K562 (cell line): Measurements from ENCODE around the gene TENM4. TPM values are rescaled to one million over a fixed set of nuclear protein-coding genes. Genes with fewer than 3 reads are reported as not detected.

Experiments
- ATAC-seq: fragments of 200-7000 bp; cut with Tn5 transposase; 3 replicates; pipeline ENCODE4 v1.9.1; 2020; ENCODE audit warnings: moderate library complexity
- BruUV-seq: library from RNA; stranded (reverse); fragments of 400-500 nt; replicated peaks from 2 replicates; lab custom pipeline; 2021; lab: Mats Ljungman, UMichigan
- CTCF ChIA-PET: fragments of 300-600 bp; formaldehyde crosslinking; extraction: SDS; loops from one replicate; lab custom pipeline; 2021; ENCODE audit warnings: low intra/inter-chr PET ratio; lab: Yijun Ruan, JAX
- POLR2A ChIA-PET: fragments of 300-600, 350-650 bp; sonication (Branson Sonifier 250); formaldehyde crosslinking; extraction: SDS; loops from one replicate; lab custom pipeline; 2021; ENCODE audit warnings: antibody characterized with exemption, inconsistent platforms; lab: Yijun Ruan, JAX
- DNase-seq, 4 experiments: peaks; one replicate each; pipeline versions ENCODE4 v3.0.0 to v3.0.0-alpha.2; 2011 to 2018; ENCODE audit warnings: low spot score in 3 of 4, mixed read lengths in 3 of 4; ENCODE audit errors: extremely low read depth in 1 of 4
- FAIRE-seq: peaks from 2 replicates; lab custom pipeline; 2011; peaks lifted over from hg19 to GRCh38; lab: Jason Lieb, UNC
- H2AFZ ChIP-seq: 2 replicates; pipeline ENCODE4 v1.6.0; 2011; ENCODE audit warnings: low read depth, low read length, control low read depth, inconsistent platforms
- H3K27ac ChIP-seq: fragments of 200-600 bp; 3 replicates; pipeline ENCODE4 v1.8.0; 2011; ENCODE audit warnings: low read depth, mild to moderate bottlenecking, control low read depth, inconsistent platforms, low read length, moderate library complexity, mixed read lengths; ENCODE audit errors: extremely low read depth
- H3K27me3 ChIP-seq, 2 experiments: fragments of 300-600 bp in 1 of 2; 2 replicates in 1 of 2; 3 replicates in 1 of 2; pipeline versions ENCODE4 v1.6.0 to v1.8.0; 2011; ENCODE audit warnings: inconsistent platforms in 2 of 2, low read length in 2 of 2, mild to moderate bottlenecking in 1 of 2, mixed read lengths in 1 of 2, moderate library complexity in 1 of 2; ENCODE audit not compliant: control insufficient read depth in 2 of 2, insufficient read depth in 2 of 2
- H3K36me3 ChIP-seq: fragments of 300-600 bp; 3 replicates; pipeline ENCODE4 v1.8.0; 2011; ENCODE audit warnings: mild to moderate bottlenecking, low read length, inconsistent platforms; ENCODE audit not compliant: control insufficient read depth, insufficient read depth
- H3K4me1 ChIP-seq, 2 experiments: fragments of 200-600 bp in 1 of 2; replicated peaks in 1 of 2; 2 replicates in 1 of 2; 3 replicates in 1 of 2; pipeline versions ENCODE4 v1.5.1 to v1.8.0; 2011; ENCODE audit warnings: inconsistent platforms in 2 of 2, low read length in 2 of 2, mild to moderate bottlenecking in 1 of 2, mixed read lengths in 1 of 2, moderate library complexity in 1 of 2; ENCODE audit not compliant: control insufficient read depth in 2 of 2, insufficient read depth in 2 of 2
- H3K4me2 ChIP-seq: 2 replicates; pipeline ENCODE4 v1.6.1; 2011; ENCODE audit warnings: low read length, control low read depth, inconsistent platforms, mixed read lengths; ENCODE audit not compliant: insufficient read depth
- H3K4me3 ChIP-seq: fragments of 200-600 bp; sonication (generic), shearing (Covaris generic); 2 replicates; pipeline ENCODE4 v1.5.1; 2016; ENCODE audit warnings: control low read depth, inconsistent platforms
- H3K79me2 ChIP-seq: fragments of 200-600 bp; 3 replicates; pipeline ENCODE4 v1.8.0; 2011; ENCODE audit warnings: low read length, inconsistent platforms; ENCODE audit not compliant: control insufficient read depth, insufficient read depth
- H3K9ac ChIP-seq, 2 experiments: 2 replicates each; pipeline versions ENCODE4 v1.6.0 to v1.6.1; 2011; ENCODE audit warnings: low read depth in 2 of 2, low read length in 2 of 2, control low read depth in 1 of 2, inconsistent platforms in 1 of 2, mild to moderate bottlenecking in 1 of 2, mixed read lengths in 1 of 2; ENCODE audit not compliant: insufficient read depth in 1 of 2
- H3K9me1 ChIP-seq: one replicate; pipeline ENCODE4 v1.6.0; 2011; ENCODE audit warnings: inconsistent platforms, mild to moderate bottlenecking, low read length, moderate library complexity; ENCODE audit not compliant: control insufficient read depth, insufficient read depth
- H3K9me3 ChIP-seq: replicated peaks from 2 replicates; pipeline ENCODE4 v1.5.1; 2011; ENCODE audit warnings: low read depth, low read length, inconsistent platforms; ENCODE audit not compliant: control insufficient read depth, insufficient read depth
- H4K20me1 ChIP-seq: replicated peaks from 2 replicates; pipeline ENCODE4 v1.6.1; 2011; ENCODE audit warnings: low read length, inconsistent platforms, mixed read lengths; ENCODE audit not compliant: control insufficient read depth, insufficient read depth
- ARID1B ChIP-seq: fragments of 450-650 bp; IDR thresholded peaks from 2 replicates; pipeline ENCODE4 v1.6.1; 2016; ENCODE audit warnings: antibody characterized with exemption, mild to moderate bottlenecking, inconsistent platforms
- HDAC1 ChIP-seq, 2 experiments: fragments of 450-650 bp; IDR thresholded peaks; 2 replicates each; pipeline ENCODE4 v1.6.1; 2016 to 2017; ENCODE audit warnings: inconsistent platforms in 1 of 2, mild to moderate bottlenecking in 1 of 2, moderate library complexity in 1 of 2
- HNRNPH1 ChIP-seq: fragments of 200-400 bp; formaldehyde crosslinking; optimal IDR thresholded peaks from 2 replicates; pipeline ENCODE3; 2017; ENCODE audit warnings: low read depth, mild to moderate bottlenecking, low read length, moderate library complexity
- NR2F6 ChIP-seq: fragments of 450-650 bp; formaldehyde crosslinking; IDR thresholded peaks from 2 replicates; pipeline ENCODE4 v1.4.0; 2020; ENCODE audit warnings: mild to moderate bottlenecking
- SMAD2 ChIP-seq: fragments of 150-350 bp; IDR thresholded peaks from 2 replicates; pipeline ENCODE4 v1.6.1; 2014; ENCODE audit warnings: low read depth, mild to moderate bottlenecking, low read length
- TRIM24 ChIP-seq, 2 experiments: fragments of 450-650 bp; IDR thresholded peaks; 2 replicates each; pipeline ENCODE4 v1.6.1; 2016
- ZNF316 ChIP-seq: fragments of 450-650 bp; IDR thresholded peaks from 2 replicates; pipeline ENCODE4 v1.6.1; 2016
- ZNF444 ChIP-seq: fragments of 250-450 bp; sonication (Bioruptor Pico); IDR thresholded peaks from 2 replicates; pipeline ENCODE4 v1.4.0; 2020; ENCODE audit warnings: mild to moderate bottlenecking, moderate library complexity
- WGBS: fragments of 100-300 bp; shearing (Covaris generic); methylation state at CpG from one replicate; pipeline ENCODE4 v1.1.6; 2016; ENCODE audit warnings: low coverage, mixed read lengths; ENCODE audit not compliant: insufficient coverage; ENCODE audit errors: missing lambda C conversion rate; 5-methylcytosine and 5-hydroxymethylcytosine counted together
- in situ Hi-C: fragments of 300-500 bp; cut with MboI; formaldehyde crosslinking; loops from 4 replicates; pipeline ENCODE4 v1.15.0; 2018; ENCODE audit warnings: inconsistent platforms, mixed read lengths
- intact Hi-C: fragments of 100-400 bp; cut with micrococcal nuclease; formaldehyde crosslinking; loops from 2 replicates; pipeline ENCODE4 v1.14.2; 2022
- polyA plus RNA-seq, 8 experiments: library from polyadenylated mRNA; depleted of rRNA in 4 of 8; stranded (reverse) in 5 of 8; unstranded in 3 of 8; fragments of >200 nt; fragmentation: Nextera tagmentation in 2 of 8; fragmentation: Illumina TruSeq in 1 of 8; extraction: Ambion mirVana in 2 of 8; extraction: Trizol in 1 of 8; gene quantifications; 2 replicates each; pipeline versions ENCODE4 v1.2.1 to v1.2.3, GENCODE V29; 2011 to 2014; ENCODE audit warnings: inconsistent platforms in 1 of 8, missing spikeins in 1 of 8
- total RNA-seq, 7 experiments: library from RNA; depleted of rRNA in 6 of 7; stranded (reverse); fragments of >200 nt in 6 of 7; fragmentation: Illumina TruSeq in 2 of 7; extraction: Trizol in 2 of 7; gene quantifications; 2 replicates each; pipeline versions ENCODE4 v1.2.1 to v1.2.3, GENCODE V29; 2011 to 2021; ENCODE audit warnings: low replicate concordance in 1 of 7
- TF ChIP-seq, protein P1 (sequence below): fragments of 250-450 bp; sonication (Bioruptor Pico); IDR thresholded peaks from 2 replicates; pipeline ENCODE4 v1.9.0; 2021; ENCODE audit warnings: mild to moderate bottlenecking
- TF ChIP-seq, protein P2 (sequence below): sonication (generic); formaldehyde crosslinking; IDR thresholded peaks from 2 replicates; pipeline ENCODE4 v1.8.0; 2023; ENCODE audit warnings: missing genetic modification reagents, mild to moderate bottlenecking, borderline replicate concordance

Gene TENM4
- total and polyA plus RNA-seq, 9 of the 15 experiments (the other 6 are each of a cell fraction or from before 2014, with no cell fraction given): 0.16 TPM; not detected in 8

DNA sequence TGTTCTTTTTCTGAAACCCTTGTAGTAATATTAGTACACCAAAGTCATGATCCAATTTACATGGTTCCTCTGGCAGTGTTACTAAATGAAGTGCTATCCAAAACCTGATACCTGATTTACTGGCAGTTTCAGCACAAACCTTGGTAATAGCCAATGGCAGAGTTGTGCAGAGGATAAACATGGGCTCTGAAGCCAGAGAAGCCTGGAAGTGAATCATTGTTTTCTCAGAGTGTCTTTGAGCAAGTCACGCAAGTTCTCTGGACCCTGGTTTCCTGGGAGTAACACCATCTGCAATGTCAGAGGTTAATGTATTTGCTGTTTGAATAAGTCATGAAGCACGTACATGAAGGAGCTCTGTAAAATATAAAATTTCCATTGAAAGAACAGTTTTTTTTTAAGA lies 643.9 kb downstream of the TENM4 start:
- DNase-seq: no peak
- H3K79me2 ChIP-seq: no peaks in the 10 kb centered on the region
- intact Hi-C loops (loop anchor here (10.0 kb wide), 2 partner anchors 152 to 168 kb away; no protein-coding TSS in a partner anchor), in situ Hi-C loops (no loop called here)
- H3K27me3 ChIP-seq: peaks cover 0 to 6% of the 10 kb centered on the region in 2 experiments; a peak in 1 of 5 replicates
- 0% methylated on average over 2 of the region's 2 CpGs for WGBS
- ChIA-PET CTCF (no interaction called here), POLR2A (no interaction called here)
- BruUV-seq: no TSS peak
- FAIRE-seq: no peak
- H3K9me1 ChIP-seq: no peaks in the 10 kb centered on the region
- H3K4me3 ChIP-seq: no peak overlapping the region
- H2AFZ ChIP-seq: no peak overlapping the region
- no peak overlapping the region for H3K4me2 ChIP-seq
- no peak overlapping the region for H3K27ac ChIP-seq
- no peaks in the 10 kb centered on the region for H3K36me3 ChIP-seq
- no peaks in the 10 kb centered on the region for H4K20me1 ChIP-seq
- no peak overlapping the region for H3K9ac ChIP-seq
- H3K4me1 ChIP-seq: no peaks in the 10 kb centered on the region
- no peak for ATAC-seq
- no peaks in the 10 kb centered on the region for H3K9me3 ChIP-seq
- TF ChIP-seq, protein P1, sequence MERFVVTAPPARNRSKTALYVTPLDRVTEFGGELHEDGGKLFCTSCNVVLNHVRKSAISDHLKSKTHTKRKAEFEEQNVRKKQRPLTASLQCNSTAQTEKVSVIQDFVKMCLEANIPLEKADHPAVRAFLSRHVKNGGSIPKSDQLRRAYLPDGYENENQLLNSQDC: no peak
- TF ChIP-seq, protein P2, sequence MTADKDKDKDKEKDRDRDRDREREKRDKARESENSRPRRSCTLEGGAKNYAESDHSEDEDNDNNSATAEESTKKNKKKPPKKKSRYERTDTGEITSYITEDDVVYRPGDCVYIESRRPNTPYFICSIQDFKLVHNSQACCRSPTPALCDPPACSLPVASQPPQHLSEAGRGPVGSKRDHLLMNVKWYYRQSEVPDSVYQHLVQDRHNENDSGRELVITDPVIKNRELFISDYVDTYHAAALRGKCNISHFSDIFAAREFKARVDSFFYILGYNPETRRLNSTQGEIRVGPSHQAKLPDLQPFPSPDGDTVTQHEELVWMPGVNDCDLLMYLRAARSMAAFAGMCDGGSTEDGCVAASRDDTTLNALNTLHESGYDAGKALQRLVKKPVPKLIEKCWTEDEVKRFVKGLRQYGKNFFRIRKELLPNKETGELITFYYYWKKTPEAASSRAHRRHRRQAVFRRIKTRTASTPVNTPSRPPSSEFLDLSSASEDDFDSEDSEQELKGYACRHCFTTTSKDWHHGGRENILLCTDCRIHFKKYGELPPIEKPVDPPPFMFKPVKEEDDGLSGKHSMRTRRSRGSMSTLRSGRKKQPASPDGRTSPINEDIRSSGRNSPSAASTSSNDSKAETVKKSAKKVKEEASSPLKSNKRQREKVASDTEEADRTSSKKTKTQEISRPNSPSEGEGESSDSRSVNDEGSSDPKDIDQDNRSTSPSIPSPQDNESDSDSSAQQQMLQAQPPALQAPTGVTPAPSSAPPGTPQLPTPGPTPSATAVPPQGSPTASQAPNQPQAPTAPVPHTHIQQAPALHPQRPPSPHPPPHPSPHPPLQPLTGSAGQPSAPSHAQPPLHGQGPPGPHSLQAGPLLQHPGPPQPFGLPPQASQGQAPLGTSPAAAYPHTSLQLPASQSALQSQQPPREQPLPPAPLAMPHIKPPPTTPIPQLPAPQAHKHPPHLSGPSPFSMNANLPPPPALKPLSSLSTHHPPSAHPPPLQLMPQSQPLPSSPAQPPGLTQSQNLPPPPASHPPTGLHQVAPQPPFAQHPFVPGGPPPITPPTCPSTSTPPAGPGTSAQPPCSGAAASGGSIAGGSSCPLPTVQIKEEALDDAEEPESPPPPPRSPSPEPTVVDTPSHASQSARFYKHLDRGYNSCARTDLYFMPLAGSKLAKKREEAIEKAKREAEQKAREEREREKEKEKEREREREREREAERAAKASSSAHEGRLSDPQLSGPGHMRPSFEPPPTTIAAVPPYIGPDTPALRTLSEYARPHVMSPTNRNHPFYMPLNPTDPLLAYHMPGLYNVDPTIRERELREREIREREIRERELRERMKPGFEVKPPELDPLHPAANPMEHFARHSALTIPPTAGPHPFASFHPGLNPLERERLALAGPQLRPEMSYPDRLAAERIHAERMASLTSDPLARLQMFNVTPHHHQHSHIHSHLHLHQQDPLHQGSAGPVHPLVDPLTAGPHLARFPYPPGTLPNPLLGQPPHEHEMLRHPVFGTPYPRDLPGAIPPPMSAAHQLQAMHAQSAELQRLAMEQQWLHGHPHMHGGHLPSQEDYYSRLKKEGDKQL (CRISPR knock-in tag): no peak
- no peak for TF ChIP-seq NR2F6 (CRISPR knock-in tag)
- no peak for TF ChIP-seq SMAD2
- TF ChIP-seq ZNF316: no peak
- no peak for TF ChIP-seq HDAC1 (IDR thresholded peaks at IDR 0.05)
- no peak for TF ChIP-seq ARID1B
- TF ChIP-seq HNRNPH1: no peak
- TF ChIP-seq TRIM24 (IDR thresholded peaks at IDR 0.05): no peak
- TF ChIP-seq ZNF444 (CRISPR knock-in tag): no peak
